ENCODE results near the gene IMMP2L. TPM values are rescaled to one million over a fixed set of nuclear protein-coding genes. Genes with fewer than 3 reads are reported as not detected.

The IMMP2L gene
- total RNA-seq, 1 donor from 2014 or later = 17.8 TPM

DNA sequence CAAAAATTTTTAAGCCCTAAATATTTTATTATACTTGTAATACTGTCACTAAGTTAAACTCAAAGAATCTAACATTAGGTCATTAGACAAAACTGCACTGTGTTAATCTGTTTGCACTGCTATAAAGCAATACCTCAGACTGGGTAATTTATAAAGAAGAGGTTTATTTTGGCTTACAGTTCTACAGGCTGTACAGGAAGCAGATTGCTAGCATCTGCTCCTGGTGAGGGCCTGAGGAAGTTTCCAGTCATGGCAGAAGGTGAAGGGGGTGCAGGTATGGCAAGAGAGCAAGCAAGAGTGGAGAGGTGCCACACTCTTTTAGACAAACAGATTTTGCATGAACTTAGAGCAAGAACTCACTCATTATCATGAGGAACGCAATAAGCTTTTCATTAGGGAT is 125.7 kb downstream of the IMMP2L start:
- Histone ChIP-seq H3K9me3 (replicated peaks) (peaks cover 18% of the 10 kb centered on the region), H3K4me3 (no peak overlapping the region), H3K27me3 (ENCODE audit: low read depth) (no peaks in the 10 kb centered on the region), H3K4me1 (peaks cover 10% of the 10 kb centered on the region), H3K27ac (replicated peaks) (no peak overlapping the region), H3K36me3 (peaks cover 2% of the 10 kb centered on the region)
- TF ChIP-seq, protein P1, sequence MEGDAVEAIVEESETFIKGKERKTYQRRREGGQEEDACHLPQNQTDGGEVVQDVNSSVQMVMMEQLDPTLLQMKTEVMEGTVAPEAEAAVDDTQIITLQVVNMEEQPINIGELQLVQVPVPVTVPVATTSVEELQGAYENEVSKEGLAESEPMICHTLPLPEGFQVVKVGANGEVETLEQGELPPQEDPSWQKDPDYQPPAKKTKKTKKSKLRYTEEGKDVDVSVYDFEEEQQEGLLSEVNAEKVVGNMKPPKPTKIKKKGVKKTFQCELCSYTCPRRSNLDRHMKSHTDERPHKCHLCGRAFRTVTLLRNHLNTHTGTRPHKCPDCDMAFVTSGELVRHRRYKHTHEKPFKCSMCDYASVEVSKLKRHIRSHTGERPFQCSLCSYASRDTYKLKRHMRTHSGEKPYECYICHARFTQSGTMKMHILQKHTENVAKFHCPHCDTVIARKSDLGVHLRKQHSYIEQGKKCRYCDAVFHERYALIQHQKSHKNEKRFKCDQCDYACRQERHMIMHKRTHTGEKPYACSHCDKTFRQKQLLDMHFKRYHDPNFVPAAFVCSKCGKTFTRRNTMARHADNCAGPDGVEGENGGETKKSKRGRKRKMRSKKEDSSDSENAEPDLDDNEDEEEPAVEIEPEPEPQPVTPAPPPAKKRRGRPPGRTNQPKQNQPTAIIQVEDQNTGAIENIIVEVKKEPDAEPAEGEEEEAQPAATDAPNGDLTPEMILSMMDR (IDR thresholded peaks at IDR 0.05; ENCODE audit: borderline replicate concordance) = no peak
- no peak for DNase-seq
- intact Hi-C loops (cut with micrococcal nuclease) = no loop called here

DNA sequence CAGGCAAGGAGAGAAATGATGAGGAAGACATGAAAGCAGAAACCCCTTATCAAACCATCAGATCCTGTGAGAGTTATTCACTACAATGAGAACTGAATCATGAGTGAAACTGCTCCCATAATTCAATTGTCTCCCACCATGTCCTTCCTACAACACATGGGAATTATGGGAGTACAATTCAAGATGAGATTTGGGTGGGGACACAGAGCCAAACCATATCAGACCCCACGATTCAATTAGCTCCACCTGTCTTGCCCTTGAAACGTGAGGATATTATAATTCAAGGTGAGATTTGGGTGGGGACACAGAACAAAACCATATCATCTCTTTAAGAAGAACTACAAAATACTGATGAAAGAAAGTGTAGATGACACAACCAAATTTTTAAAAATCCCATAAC is 128.9 kb downstream of the IMMP2L start:
- H3K9me3 ChIP-seq (replicated peaks) = peaks cover 18% of the 10 kb centered on the region
- DNase-seq = no peak
- no peak overlapping the region for H3K4me3 ChIP-seq
- peaks cover 4% of the 10 kb centered on the region for H3K4me1 ChIP-seq
- TF ChIP-seq, protein P1 (IDR thresholded peaks at IDR 0.05; ENCODE audit: borderline replicate concordance) = no peak
- no peaks in the 10 kb centered on the region for H3K27me3 ChIP-seq (ENCODE audit: low read depth)
- intact Hi-C loops (cut with micrococcal nuclease) = no loop called here
- H3K36me3 ChIP-seq = peaks cover 2% of the 10 kb centered on the region
- no peak overlapping the region for H3K27ac ChIP-seq (replicated peaks)

DNA sequence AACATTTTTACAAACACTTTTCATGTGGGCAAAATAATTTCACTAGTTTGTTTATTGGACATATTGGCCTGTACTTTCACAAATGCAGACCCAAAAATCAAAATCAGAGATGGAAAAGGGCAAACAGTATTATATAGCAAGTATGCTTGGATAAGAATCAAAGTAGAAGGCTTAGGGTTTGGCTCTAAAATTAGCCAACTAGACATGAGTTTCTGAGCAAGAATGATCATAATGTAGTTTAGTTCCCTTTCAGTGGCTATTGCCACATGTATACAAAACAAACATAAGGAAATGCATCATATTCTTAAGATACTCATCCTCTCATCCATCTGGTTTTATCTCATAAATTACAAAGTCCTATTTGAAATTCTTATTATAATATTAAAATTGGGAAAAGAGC is 132.5 kb downstream of the IMMP2L start:
- no peak overlapping the region for H3K4me3 ChIP-seq
- TF ChIP-seq, protein P1 (IDR thresholded peaks at IDR 0.05; ENCODE audit: borderline replicate concordance) = no peak
- DNase-seq = no peak
- intact Hi-C loops (cut with micrococcal nuclease) = no loop called here
- no peak overlapping the region for H3K27ac ChIP-seq (replicated peaks)
- peaks cover 18% of the 10 kb centered on the region for H3K9me3 ChIP-seq (replicated peaks)
- H3K4me1 ChIP-seq = no peaks in the 10 kb centered on the region
- H3K36me3 ChIP-seq = peaks cover 2% of the 10 kb centered on the region
- H3K27me3 ChIP-seq (ENCODE audit: low read depth) = no peaks in the 10 kb centered on the region

DNA sequence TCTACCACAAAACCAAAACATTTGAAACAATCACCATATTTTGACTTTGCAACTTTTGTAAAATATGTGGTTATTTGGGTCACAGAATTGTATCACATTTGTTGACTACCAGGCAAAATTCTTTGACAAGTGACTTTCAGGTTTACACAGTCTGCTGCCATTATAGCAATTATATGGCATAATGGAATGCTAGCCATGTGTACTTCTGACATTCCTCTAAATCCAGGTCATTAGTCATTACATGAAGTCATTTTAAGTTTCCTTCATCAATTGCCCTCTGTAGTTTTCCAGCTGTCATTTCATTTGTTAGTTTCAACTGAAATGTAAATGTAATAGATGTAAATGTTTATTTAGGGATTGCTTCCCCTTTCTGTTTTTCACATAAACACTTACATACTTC is 137.5 kb downstream of the IMMP2L start:
- Histone ChIP-seq H3K4me3 (no peak overlapping the region), H3K36me3 (no peaks in the 10 kb centered on the region), H3K27me3 (ENCODE audit: low read depth) (no peaks in the 10 kb centered on the region), H3K9me3 (replicated peaks) (peaks cover 14% of the 10 kb centered on the region), H3K4me1 (no peaks in the 10 kb centered on the region), H3K27ac (replicated peaks) (no peak overlapping the region)
- no peak for DNase-seq
- intact Hi-C loops (cut with micrococcal nuclease) = no loop called here
- TF ChIP-seq, protein P1 (IDR thresholded peaks at IDR 0.05; ENCODE audit: borderline replicate concordance) = no peak

DNA sequence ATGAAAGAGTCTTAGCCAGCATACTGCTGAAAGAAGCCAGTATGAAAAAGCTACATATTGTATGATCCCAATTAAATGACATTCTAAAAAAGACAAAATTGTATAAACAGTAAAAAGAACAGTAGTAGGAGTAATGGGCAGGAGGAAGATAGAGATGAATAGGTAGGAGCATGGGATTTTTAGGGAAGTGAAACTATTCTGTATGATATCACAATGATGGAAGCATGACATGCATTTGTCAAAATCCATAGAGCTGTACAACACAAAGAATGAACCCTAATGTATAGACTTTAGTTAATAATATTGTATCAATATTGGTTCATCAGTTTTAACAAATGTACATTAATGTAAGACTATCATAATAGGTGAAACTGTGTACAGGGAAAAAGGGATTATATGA is 147.9 kb downstream of the IMMP2L start:
- intact Hi-C loops (cut with micrococcal nuclease) = no loop called here

More for the DNA sequence above, 147.9 kb downstream of the IMMP2L start:
- H3K9me3 ChIP-seq (replicated peaks) = no peaks in the 10 kb centered on the region
- no peak overlapping the region for H3K4me3 ChIP-seq
- peak overlapping the region; percentile 47 for H3K27ac ChIP-seq (replicated peaks)
- peaks cover 15% of the 10 kb centered on the region for H3K4me1 ChIP-seq
- TF ChIP-seq, protein P1 (IDR thresholded peaks at IDR 0.05; ENCODE audit: borderline replicate concordance) = no peak
- no peaks in the 10 kb centered on the region for H3K27me3 ChIP-seq (ENCODE audit: low read depth)
- no peaks in the 10 kb centered on the region for H3K36me3 ChIP-seq
- no peak for DNase-seq

All from left ventricle myocardium inferior (tissue), 1 donor.